ENCODE results near the gene TTLL5. TPM values are rescaled to one million over a fixed set of nuclear protein-coding genes. Genes with fewer than 3 reads are reported as not detected.

TTLL5 gene
- total RNA-seq, 2 donors from 2014 or later, result 14.6 to 15.3 TPM

DNA sequence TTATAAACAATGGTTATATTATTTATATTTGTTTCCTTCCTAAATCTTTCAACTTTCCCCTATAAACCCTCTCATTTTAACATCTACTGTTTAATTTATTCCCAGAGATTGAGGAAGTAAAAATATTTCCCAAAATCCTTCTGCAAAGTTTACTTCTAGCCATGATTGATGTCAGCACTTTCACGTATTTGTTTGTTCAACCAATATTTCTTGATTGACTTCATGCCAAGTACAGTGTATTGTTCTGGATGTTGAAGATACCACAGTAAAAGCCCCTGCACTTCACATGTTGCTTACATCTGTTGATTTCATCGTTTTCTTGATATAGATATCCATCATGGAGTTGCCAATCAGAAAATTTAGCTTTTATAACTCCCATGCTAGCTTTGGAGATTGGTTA lies 81.8 kb downstream of the TTLL5 start:
- Mint-ChIP-seq H3K9me3 (peaks cover 1 to 2% of the 10 kb centered on the region in 2 donors), H3K36me3 (ENCODE audit: insufficient read depth in 2 of 2) (peaks cover 13 to 28% of the 10 kb centered on the region in 2 donors), H3K27ac (no peak overlapping the region), H3K27me3 (ENCODE audit: low read depth) (no peaks in the 10 kb centered on the region), H3K4me1 (ENCODE audit: low read depth) (no peaks in the 10 kb centered on the region), H3K4me3 (no peak overlapping the region)
- DNase-seq (no peak), ATAC-seq (replicated peaks in 1 of 2) (no peak)

DNA sequence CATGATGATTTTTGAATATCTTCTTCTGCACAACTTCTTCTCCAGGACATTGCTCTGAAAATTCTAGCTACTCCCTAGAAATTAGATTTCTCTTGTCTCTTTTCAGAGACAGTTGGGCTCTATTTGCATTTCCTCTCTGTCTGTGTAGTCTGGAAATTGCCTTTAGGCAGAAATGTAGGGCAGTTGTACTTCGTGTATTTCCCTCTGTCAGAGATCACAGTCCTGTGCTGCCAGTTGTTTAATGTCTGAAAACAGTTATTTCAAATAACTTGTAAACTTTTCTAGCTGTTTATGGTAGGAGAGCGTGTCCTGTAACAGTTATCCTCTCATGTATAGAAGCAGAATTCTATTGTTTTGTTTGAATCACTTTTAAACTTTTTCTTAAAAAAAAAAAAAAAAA lies 86.9 kb downstream of the TTLL5 start:
- no peaks in the 10 kb centered on the region for H3K27me3 Mint-ChIP-seq (ENCODE audit: low read depth)
- H3K9me3 Mint-ChIP-seq, result peaks cover 1 to 2% of the 10 kb centered on the region in 2 donors
- H3K27ac Mint-ChIP-seq, result no peak overlapping the region
- no peak for ATAC-seq (replicated peaks in 1 of 2)
- DNase-seq, result no peak
- H3K4me1 Mint-ChIP-seq (ENCODE audit: low read depth), result no peaks in the 10 kb centered on the region
- H3K36me3 Mint-ChIP-seq (ENCODE audit: insufficient read depth in 2 of 2), result peaks cover 12 to 28% of the 10 kb centered on the region in 2 donors
- no peak overlapping the region for H3K4me3 Mint-ChIP-seq

DNA sequence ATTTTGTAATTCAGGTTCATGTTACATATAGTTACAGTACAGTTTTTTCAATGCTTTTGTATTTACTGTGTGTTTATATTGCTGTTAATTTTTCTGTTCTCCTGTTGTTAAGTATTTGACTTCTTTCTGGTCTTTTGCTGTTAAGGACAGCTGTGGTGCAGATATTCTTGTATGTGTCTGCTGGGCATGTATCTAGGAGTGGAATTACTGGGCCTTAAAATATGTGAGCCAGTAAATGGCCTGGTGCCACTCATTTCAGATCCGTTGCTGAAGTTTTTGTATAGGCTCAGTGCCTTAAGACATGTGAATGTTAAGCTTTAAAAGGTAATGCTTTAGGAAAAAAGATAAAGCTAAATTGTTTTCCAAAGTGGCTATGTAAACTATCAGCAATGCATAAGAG lies 87.3 kb downstream of the TTLL5 start:
- Mint-ChIP-seq H3K4me3 (no peak overlapping the region), H3K27ac (no peak overlapping the region), H3K27me3 (ENCODE audit: low read depth) (no peaks in the 10 kb centered on the region), H3K36me3 (ENCODE audit: insufficient read depth in 2 of 2) (peaks cover 12 to 32% of the 10 kb centered on the region in 2 donors), H3K9me3 (peaks cover 1 to 2% of the 10 kb centered on the region in 2 donors), H3K4me1 (ENCODE audit: low read depth) (no peaks in the 10 kb centered on the region)
- DNase-seq (no peak), ATAC-seq (replicated peaks in 1 of 2) (no peak)

DNA sequence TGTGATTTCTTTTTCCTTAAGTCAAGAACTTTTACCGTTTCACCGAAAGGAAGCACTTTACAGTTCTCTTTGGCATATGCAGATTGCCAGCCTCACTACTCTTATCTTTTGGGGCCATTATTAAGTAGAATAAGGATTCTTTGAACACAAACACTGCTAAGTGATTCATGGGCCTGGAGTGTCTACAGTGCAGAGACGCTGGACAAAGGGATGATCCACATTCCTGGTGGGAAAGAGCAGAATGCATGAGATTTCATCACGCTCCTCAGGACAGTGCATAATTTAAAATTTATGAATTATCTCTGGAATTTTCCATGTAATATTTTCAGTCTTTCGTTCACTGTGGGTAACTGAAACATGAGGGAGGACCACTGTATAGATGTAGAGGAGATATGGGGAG lies 90.2 kb downstream of the TTLL5 start:
- Mint-ChIP-seq H3K4me3 (no peak overlapping the region), H3K27ac (no peak overlapping the region), H3K27me3 (ENCODE audit: low read depth) (no peaks in the 10 kb centered on the region), H3K36me3 (ENCODE audit: insufficient read depth in 2 of 2) (peaks cover 6 to 22% of the 10 kb centered on the region in 2 donors), H3K9me3 (peaks cover 1 to 2% of the 10 kb centered on the region in 2 donors), H3K4me1 (ENCODE audit: low read depth) (no peaks in the 10 kb centered on the region)
- DNase-seq (no peak), ATAC-seq (replicated peaks in 1 of 2) (no peak)

DNA sequence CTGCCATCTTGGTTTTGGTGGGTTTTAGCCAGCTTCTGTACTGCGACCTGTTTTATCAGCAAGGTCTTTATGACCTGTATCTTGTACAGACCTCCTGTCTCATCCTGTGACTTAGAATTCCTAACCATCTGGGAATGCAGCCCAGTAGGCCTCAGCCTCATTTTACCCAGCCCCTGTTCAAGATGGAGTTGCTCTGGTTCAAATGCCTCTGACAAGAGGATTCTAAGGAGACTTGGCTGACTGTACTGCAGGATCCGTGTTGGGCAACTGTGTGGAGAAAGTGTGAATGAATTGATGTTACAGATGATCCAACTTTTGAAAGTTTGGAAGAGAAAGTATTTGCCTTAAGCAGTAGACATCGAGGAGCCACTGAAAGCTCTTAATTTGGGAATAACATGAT lies 91.0 kb downstream of the TTLL5 start:
- Mint-ChIP-seq H3K4me3 (no peak overlapping the region), H3K27me3 (ENCODE audit: low read depth) (no peaks in the 10 kb centered on the region), H3K4me1 (ENCODE audit: low read depth) (no peaks in the 10 kb centered on the region), H3K36me3 (ENCODE audit: insufficient read depth in 2 of 2) (peaks cover 4 to 14% of the 10 kb centered on the region in 2 donors), H3K27ac (no peak overlapping the region), H3K9me3 (no peaks in the 10 kb centered on the region)
- no peak for DNase-seq
- ATAC-seq (replicated peaks in 1 of 2), result no peak

DNA sequence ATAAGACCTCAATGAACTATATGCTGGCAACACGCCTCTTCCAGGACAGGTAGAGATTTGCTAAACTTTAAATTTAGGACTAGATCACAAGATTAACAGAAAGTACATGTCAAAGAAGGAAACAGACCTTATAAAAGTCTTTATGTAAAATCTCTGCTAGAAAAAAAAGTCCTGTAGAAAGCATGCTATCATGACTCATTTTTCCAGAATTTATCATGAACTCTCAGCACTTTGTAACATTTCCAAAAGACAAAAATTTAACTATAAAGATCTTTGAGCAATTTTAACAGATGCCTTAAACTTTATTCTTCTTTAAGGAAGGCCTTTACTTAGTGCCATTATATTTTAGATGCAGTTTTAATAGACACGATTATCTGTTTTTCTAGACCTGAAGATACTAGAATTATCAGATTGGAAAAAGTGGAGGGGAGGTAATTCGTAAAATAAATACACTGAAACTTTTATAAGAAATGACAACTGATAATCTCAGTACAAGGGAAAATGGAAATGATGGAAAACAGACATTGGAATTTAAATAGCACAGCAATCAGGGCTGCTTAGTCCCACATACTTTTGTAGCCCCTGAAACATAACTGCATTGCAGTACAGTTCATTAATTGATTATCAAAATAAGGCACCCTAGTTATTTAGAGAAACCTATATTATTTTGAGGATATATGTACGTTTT lies 92.0 kb downstream of the TTLL5 start:
- Mint-ChIP-seq H3K36me3 (ENCODE audit: insufficient read depth in 2 of 2) (peaks cover 0 to 9% of the 10 kb centered on the region in 2 donors), H3K4me3 (no peak overlapping the region)

DNA sequence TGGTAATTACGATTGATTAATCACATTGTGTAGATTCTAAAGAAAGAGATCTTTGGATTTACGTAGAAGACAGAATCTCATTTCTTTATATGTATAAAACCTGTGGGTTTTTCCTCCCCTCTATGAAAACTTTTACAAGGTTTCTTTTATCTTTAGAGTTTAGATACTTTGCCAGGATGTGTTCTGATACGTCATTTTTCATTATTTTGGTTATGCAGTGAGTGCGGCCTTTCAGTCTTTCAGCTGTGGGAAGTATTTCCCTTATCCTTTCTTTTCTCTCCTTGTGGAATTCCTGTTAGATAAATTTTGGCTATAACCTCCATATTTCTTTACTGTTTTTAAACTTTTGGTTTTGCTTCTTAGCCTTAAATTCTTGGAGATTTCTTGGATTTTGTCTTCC lies 92.7 kb downstream of the TTLL5 start:
- ATAC-seq (replicated peaks in 1 of 2) (no peak), DNase-seq (no peak)
- Mint-ChIP-seq H3K9me3 (no peaks in the 10 kb centered on the region), H3K27ac (no peak overlapping the region), H3K27me3 (ENCODE audit: low read depth) (no peaks in the 10 kb centered on the region), H3K36me3 (ENCODE audit: insufficient read depth in 2 of 2) (peaks cover 0 to 7% of the 10 kb centered on the region in 2 donors), H3K4me1 (ENCODE audit: low read depth) (no peaks in the 10 kb centered on the region), H3K4me3 (no peak overlapping the region)

More for the DNA sequence above, 92.0 kb downstream of the TTLL5 start:
- ATAC-seq (replicated peaks in 1 of 2) (no peak), DNase-seq (no peak)
- H3K27ac Mint-ChIP-seq, result no peak overlapping the region
- H3K4me1 Mint-ChIP-seq (ENCODE audit: low read depth), result no peaks in the 10 kb centered on the region
- no peaks in the 10 kb centered on the region for H3K27me3 Mint-ChIP-seq (ENCODE audit: low read depth)
- H3K9me3 Mint-ChIP-seq, result no peaks in the 10 kb centered on the region

DNA sequence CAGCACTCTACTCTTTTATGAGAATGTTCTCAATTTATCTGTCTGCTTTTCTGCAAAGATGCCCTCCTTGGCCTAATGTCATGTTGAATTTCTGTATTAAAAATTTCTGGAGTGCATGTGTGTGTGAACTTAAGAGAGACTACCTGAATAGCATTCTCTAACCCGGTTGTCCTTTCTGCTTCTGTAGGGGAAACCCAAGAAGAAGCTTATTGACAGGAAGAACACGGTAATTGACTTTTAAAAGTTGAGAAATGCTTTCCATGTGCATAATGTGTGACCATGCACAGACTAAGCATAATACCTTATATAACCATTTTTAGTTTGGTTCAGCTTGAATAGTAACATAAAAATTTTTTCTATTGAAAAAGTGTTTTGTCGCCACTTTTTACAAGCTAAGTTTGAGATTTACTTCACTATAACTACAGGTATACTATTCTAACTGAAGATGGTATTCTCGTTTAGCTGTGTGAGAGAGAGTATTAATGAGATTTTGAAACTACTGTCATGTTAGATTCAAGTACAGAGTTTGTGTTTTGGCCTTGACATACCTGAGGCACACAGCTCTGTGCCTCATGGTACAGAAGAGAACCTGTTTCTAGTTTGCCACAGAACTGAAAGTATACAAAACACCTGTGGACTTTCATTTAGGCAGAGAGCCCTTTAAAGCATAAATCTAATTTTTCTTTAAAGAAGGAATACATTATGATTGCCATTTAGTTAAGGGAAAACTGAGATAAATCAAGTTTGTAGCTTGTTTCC lies 96.8 kb downstream of the TTLL5 start:
- no peak for ATAC-seq (replicated peaks in 1 of 2)
- H3K9me3 Mint-ChIP-seq, result no peaks in the 10 kb centered on the region
- H3K27ac Mint-ChIP-seq, result peak overlapping the region; percentile 70
- no peaks in the 10 kb centered on the region for H3K27me3 Mint-ChIP-seq (ENCODE audit: low read depth)
- no peaks in the 10 kb centered on the region for H3K4me1 Mint-ChIP-seq (ENCODE audit: low read depth)
- no peak overlapping the region for H3K4me3 Mint-ChIP-seq
- H3K36me3 Mint-ChIP-seq (ENCODE audit: insufficient read depth in 2 of 2), result peaks cover 0 to 7% of the 10 kb centered on the region in 2 donors
- DNase-seq, result no peak

DNA sequence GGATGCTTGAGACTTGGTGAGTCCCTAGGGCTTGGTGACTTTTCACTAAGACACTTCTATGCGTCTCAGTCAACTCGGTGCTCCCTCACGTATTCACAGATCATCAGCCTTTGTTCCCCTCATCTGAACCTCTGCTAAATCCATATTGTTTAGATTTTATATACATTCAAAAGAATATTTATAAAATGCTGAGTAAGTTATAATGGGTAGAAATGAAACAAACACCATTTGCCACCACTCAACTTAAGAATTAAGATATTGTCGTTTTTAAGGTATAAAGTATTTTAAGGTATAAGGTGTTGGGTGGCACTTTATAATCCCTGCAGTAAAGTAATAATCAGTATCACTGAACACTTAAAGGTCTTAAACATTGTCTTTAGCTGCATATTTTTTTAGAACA lies 103.0 kb downstream of the TTLL5 start:
- Mint-ChIP-seq H3K9me3 (no peaks in the 10 kb centered on the region), H3K27ac (no peak overlapping the region), H3K4me3 (no peak overlapping the region), H3K4me1 (ENCODE audit: low read depth) (no peaks in the 10 kb centered on the region), H3K27me3 (ENCODE audit: low read depth) (no peaks in the 10 kb centered on the region), H3K36me3 (ENCODE audit: insufficient read depth in 2 of 2) (no peaks in the 10 kb centered on the region)
- DNase-seq (no peak), ATAC-seq (replicated peaks in 1 of 2) (no peak)

DNA sequence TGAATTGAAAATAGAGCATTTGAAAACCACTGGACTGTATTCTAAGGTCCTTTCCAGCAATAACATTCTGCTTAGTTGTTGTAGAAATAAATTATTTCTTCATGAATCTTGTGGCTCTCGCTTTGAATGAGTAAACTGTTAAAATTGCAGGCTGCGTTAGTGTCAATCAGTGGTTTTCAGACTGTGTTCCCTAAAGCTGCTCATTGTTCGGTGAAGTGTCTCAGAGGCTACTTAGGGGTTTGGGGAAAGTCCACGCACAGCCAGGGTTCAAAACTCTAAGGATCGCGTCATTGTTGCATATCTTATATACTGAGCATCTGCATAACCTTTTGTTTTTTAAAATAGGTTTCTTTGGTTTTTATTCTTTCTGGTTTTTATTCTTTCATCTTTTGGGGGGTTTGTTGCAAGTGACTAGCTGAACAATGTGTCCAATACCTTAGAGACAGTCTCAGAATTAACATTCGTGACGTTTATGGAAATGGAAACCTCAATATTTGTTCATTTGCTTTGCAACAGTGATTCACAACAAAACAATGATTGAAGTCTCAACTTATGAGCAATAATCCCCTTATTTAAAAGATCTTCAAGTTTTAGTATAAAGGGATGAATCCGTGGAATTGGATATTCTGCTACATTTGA lies 108.1 kb downstream of the TTLL5 start:
- no peak overlapping the region for H3K27ac Mint-ChIP-seq
- DNase-seq (no peak), ATAC-seq (replicated peaks in 1 of 2) (peak; percentile 22 to 80)
- no peaks in the 10 kb centered on the region for H3K36me3 Mint-ChIP-seq (ENCODE audit: insufficient read depth in 2 of 2)
- no peaks in the 10 kb centered on the region for H3K4me1 Mint-ChIP-seq (ENCODE audit: low read depth)
- H3K27me3 Mint-ChIP-seq (ENCODE audit: low read depth), result no peaks in the 10 kb centered on the region
- H3K4me3 Mint-ChIP-seq, result no peak overlapping the region
- no peaks in the 10 kb centered on the region for H3K9me3 Mint-ChIP-seq

DNA sequence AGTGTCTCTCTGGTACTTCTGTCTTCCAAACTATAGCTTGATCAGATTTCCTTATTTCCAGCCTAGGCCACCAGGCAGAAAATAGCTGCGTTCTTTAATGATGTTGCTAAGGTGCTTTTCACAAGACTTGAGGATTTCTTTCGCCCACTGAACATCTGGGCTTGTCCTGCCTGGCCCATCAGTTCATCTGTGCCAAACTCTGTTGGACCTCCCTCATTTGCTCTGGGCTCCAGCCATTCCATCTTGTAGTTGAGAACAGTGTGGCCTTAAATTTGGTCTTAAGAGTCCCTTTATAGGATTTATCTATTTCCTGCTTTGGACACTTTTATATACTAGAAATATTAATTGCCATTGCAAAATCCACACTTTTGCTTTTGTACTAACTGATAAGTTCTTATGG lies 109.6 kb downstream of the TTLL5 start:
- no peak for DNase-seq
- Mint-ChIP-seq H3K27ac (no peak overlapping the region), H3K4me1 (ENCODE audit: low read depth) (no peaks in the 10 kb centered on the region), H3K9me3 (no peaks in the 10 kb centered on the region), H3K27me3 (ENCODE audit: low read depth) (no peaks in the 10 kb centered on the region), H3K4me3 (no peak overlapping the region), H3K36me3 (ENCODE audit: insufficient read depth in 2 of 2) (peaks cover 1 to 5% of the 10 kb centered on the region in 2 donors)
- ATAC-seq (replicated peaks in 1 of 2), result no peak

DNA sequence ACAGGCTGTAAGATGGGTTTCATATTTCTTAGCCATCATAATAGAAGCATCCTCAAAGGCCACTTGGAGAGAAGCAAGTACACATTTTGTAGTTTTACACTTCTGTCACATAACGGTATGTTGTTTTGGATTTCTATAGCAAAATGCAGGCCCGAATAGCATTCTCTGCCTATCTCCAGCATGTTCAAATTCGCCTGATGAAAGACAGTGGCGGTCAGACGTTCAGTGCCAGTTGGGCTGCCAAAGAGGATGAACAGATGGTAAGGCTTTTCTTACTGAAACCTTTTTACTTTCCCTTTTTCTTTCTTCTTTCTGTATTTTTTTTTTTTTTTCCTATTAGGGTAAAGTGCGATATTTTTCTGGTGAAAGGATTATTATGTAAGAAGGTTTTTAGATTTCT lies 110.5 kb downstream of the TTLL5 start:
- ATAC-seq (replicated peaks in 1 of 2), result no peak
- H3K4me1 Mint-ChIP-seq (ENCODE audit: low read depth), result no peaks in the 10 kb centered on the region

DNA sequence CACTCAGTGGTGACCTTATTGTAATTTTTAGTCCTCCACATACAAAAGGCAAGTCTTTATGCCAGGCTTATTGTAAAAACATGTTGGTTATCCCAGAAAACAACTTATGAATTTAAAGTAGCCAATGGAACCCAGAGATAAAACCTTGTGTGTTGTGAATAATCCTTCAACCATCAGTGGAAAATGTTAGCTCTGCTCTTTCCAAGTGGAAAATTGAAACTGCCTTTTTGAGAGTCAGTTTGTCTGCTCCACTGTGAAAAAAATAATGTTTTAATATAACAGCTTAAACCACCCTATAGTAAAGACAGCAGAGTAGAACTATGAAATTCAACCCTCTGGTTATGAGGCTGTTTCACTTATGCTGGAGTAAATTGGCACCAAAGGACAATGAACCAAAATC lies 112.0 kb downstream of the TTLL5 start:
- Mint-ChIP-seq H3K27ac (no peak overlapping the region), H3K36me3 (ENCODE audit: insufficient read depth in 2 of 2) (peaks cover 1 to 5% of the 10 kb centered on the region in 2 donors), H3K27me3 (ENCODE audit: low read depth) (no peaks in the 10 kb centered on the region), H3K9me3 (no peaks in the 10 kb centered on the region), H3K4me1 (ENCODE audit: low read depth) (no peaks in the 10 kb centered on the region), H3K4me3 (no peak overlapping the region)
- no peak for ATAC-seq (replicated peaks in 1 of 2)
- no peak for DNase-seq

More for the DNA sequence above, 110.5 kb downstream of the TTLL5 start:
- no peak overlapping the region for H3K27ac Mint-ChIP-seq
- no peak overlapping the region for H3K4me3 Mint-ChIP-seq
- peaks cover 1 to 5% of the 10 kb centered on the region in 2 donors for H3K36me3 Mint-ChIP-seq (ENCODE audit: insufficient read depth in 2 of 2)
- no peak for DNase-seq
- no peaks in the 10 kb centered on the region for H3K27me3 Mint-ChIP-seq (ENCODE audit: low read depth)
- H3K9me3 Mint-ChIP-seq, result no peaks in the 10 kb centered on the region
